Neuronal stem cell (in vitro differentiated cells): Measurements from ENCODE around the gene PAQR5.
"Not testable (repeated sequence)": the region's sequence is repeated elsewhere in the genome, so short reads cannot be mapped to it uniquely, and the experiment has no call there.

Experiments
- DNase-seq: peaks from one replicate; pipeline ENCODE4 v3.0.0-alpha.2; 2013; ENCODE audit warnings: low spot score
- H2AFZ ChIP-seq: one replicate; pipeline ENCODE4 v1.6.1; 2013; ENCODE audit warnings: mild to moderate bottlenecking, low read length, inconsistent platforms
- H2AK5ac ChIP-seq: 2 replicates; pipeline ENCODE4 v1.6.1; 2013; ENCODE audit warnings: low read depth, mild to moderate bottlenecking, inconsistent platforms, low read length, moderate library complexity, mixed read lengths
- H2BK120ac ChIP-seq: 2 replicates; pipeline ENCODE4 v1.6.1; 2013; ENCODE audit warnings: low read depth, mild to moderate bottlenecking, inconsistent platforms, low read length, moderate library complexity, mixed read lengths
- H2BK12ac ChIP-seq: one replicate; pipeline ENCODE4 v1.6.1; 2013; ENCODE audit warnings: low read length, inconsistent platforms
- H2BK15ac ChIP-seq: 2 replicates; pipeline ENCODE4 v1.6.1; 2013; ENCODE audit warnings: mild to moderate bottlenecking, low read length, inconsistent platforms, mixed read lengths
- H2BK5ac ChIP-seq: one replicate; pipeline ENCODE4 v1.6.1; 2013; ENCODE audit warnings: inconsistent platforms, mild to moderate bottlenecking, low read length, moderate library complexity
- H3K14ac ChIP-seq: one replicate; pipeline ENCODE4 v1.6.1; 2013; ENCODE audit warnings: low read length, inconsistent platforms
- H3K18ac ChIP-seq: 2 replicates; pipeline ENCODE4 v1.6.1; 2013; ENCODE audit warnings: low read length, inconsistent platforms
- H3K23ac ChIP-seq: 2 replicates; pipeline ENCODE4 v1.6.1; 2013; ENCODE audit warnings: low read depth, mild to moderate bottlenecking, mixed read lengths, low read length, inconsistent platforms; ENCODE audit not compliant: poor library complexity
- H3K27ac ChIP-seq: replicated peaks from 3 replicates; pipeline ENCODE4 v1.5.1; 2013; ENCODE audit warnings: low read length, inconsistent platforms
- H3K27me3 ChIP-seq, 3 experiments: 2 replicates each; pipeline ENCODE4 v1.6.1; 2013; ENCODE audit warnings: low read length in 3 of 3, mild to moderate bottlenecking in 2 of 3, inconsistent platforms in 1 of 3, low read depth in 1 of 3, mixed read lengths in 1 of 3, moderate library complexity in 1 of 3; ENCODE audit not compliant: control insufficient read depth in 3 of 3, insufficient read depth in 3 of 3
- H3K36me3 ChIP-seq, 2 donors: replicated peaks in 1 of 2; 2 replicates each; pipeline ENCODE4 v1.6.1; 2013; ENCODE audit warnings: low read length in 2 of 2; ENCODE audit not compliant: control insufficient read depth in 2 of 2, insufficient read depth in 2 of 2
- H3K4ac ChIP-seq: 2 replicates; pipeline ENCODE4 v1.6.1; 2013; ENCODE audit warnings: inconsistent platforms, mild to moderate bottlenecking, low read length, moderate library complexity
- H3K4me1 ChIP-seq, 2 donors: 1 replicate in 1 of 2; 2 replicates in 1 of 2; pipeline ENCODE4 v1.6.1; 2013; ENCODE audit warnings: low read length in 2 of 2, low read depth in 1 of 2; ENCODE audit not compliant: control insufficient read depth in 2 of 2, insufficient read depth in 1 of 2
- H3K4me2 ChIP-seq: one replicate; pipeline ENCODE4 v1.6.1; 2013; ENCODE audit warnings: mild to moderate bottlenecking, low read length, inconsistent platforms; ENCODE audit not compliant: insufficient read depth, poor library complexity, severe bottlenecking
- H3K4me3 ChIP-seq, 2 donors: 2 replicates each; pipeline ENCODE4 v1.5.1; 2013; ENCODE audit warnings: low read length in 2 of 2, mild to moderate bottlenecking in 2 of 2, inconsistent platforms in 1 of 2, moderate library complexity in 1 of 2
- H3K79me1 ChIP-seq: one replicate; pipeline ENCODE4 v1.6.1; 2013; ENCODE audit warnings: low read depth, mild to moderate bottlenecking, inconsistent platforms, low read length, moderate library complexity
- H3K9ac ChIP-seq: one replicate; pipeline ENCODE4 v1.6.1; 2013; ENCODE audit warnings: mild to moderate bottlenecking, low read depth, low read length, inconsistent platforms; ENCODE audit not compliant: poor library complexity
- H3K9me3 ChIP-seq, 2 donors: replicated peaks in 1 of 2; 2 replicates each; pipeline versions ENCODE3 to v1.6.1; 2013; ENCODE audit warnings: low read length in 2 of 2, mild to moderate bottlenecking in 2 of 2, inconsistent platforms in 1 of 2, low read depth in 1 of 2, mixed read lengths in 1 of 2, moderate library complexity in 1 of 2; ENCODE audit not compliant: control insufficient read depth in 2 of 2, insufficient read depth in 1 of 2
- H4K8ac ChIP-seq: one replicate; pipeline ENCODE4 v1.6.1; 2013; ENCODE audit warnings: low read depth, mild to moderate bottlenecking, inconsistent platforms, low read length, moderate library complexity
- H4K91ac ChIP-seq: one replicate; pipeline ENCODE4 v1.6.1; 2013; ENCODE audit warnings: low read length, low read depth, mild to moderate bottlenecking, inconsistent platforms; ENCODE audit not compliant: poor library complexity
- WGBS, 2 donors: extraction: QIAGEN DNeasy Blood & Tissue Kit; methylation state at CpG; one replicate each; pipeline ENCODE4 v1.1.7; 2013; ENCODE audit warnings: missing lambda C conversion rate in 2 of 2, mixed read lengths in 1 of 2; ENCODE audit not compliant: insufficient read length in 2 of 2, insufficient replicate concordance in 1 of 2; ENCODE audit errors: extremely low coverage in 2 of 2; 5-methylcytosine and 5-hydroxymethylcytosine counted together

PAQR5 gene

DNA sequence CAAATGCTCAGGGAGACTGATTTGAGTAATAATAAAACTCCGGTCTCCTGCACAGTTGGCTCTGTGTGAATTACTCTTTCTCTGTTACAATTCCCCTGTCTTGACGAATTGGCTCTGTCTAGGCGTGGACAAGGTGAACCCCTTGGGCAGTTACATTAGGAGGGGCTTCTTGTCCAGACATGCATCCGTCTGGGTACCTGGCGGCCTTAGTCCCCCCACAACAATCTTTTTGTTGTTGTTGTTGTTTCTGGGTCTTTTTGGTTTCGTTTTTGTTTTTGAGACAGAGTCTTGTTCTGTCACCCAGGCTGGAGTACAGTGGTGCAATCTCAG is 40.5 kb downstream of the PAQR5 start:
- not testable (repeated sequence) for H2AFZ ChIP-seq, H3K36me3 ChIP-seq, H3K4me2 ChIP-seq, H3K9ac ChIP-seq, H2BK15ac ChIP-seq, H4K8ac ChIP-seq, H3K4ac ChIP-seq, DNase-seq, H3K23ac ChIP-seq, H2BK120ac ChIP-seq, H3K14ac ChIP-seq, H2BK5ac ChIP-seq, H3K9me3 ChIP-seq, H2AK5ac ChIP-seq, H3K18ac ChIP-seq, H3K4me1 ChIP-seq, H2BK12ac ChIP-seq, H3K4me3 ChIP-seq, H4K91ac ChIP-seq, H3K27ac ChIP-seq, H3K79me1 ChIP-seq
- no CpG with 5 or more reads among the region's 6 CpGs for WGBS, 2 donors
- H3K27me3 ChIP-seq = peaks cover 0 to 16% (median 0%) of the 10 kb centered on the region in 3 experiments

DNA sequence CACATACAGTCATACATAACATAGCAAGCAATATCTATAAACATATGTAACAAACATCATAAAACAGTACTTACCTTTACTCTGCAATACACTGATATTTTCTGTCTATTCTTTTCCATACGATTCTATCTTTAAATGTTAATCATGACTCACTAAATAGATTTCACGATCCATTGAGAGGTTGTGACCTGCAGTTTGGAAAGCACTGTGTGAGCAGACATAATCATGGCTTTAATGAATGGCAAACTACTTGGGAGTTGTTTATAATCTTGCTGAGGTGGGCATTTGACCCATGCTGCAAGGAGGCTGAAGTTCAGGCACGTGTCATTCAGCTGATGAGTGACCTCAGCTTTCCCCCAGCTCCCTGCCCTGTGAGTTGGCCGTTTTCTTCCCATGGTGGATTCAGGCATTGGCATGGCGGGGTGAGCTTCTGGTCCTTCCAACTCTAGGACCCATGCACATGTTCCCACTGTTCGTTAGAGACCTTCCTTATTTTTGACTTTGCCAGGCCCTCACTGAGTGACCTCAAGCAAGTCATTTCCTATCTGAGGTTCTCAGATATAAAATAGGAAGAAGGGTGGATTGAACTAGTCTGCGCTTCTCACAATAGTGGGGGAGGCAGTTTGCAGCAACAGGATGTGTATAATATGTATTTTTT is 41.7 kb downstream of the PAQR5 start:
- Histone ChIP-seq H2BK15ac (no peak overlapping the region), H3K18ac (no peak overlapping the region), H3K4me1 (peaks cover 0 to 4% of the 10 kb centered on the region in 2 donors), H3K4ac (no peak overlapping the region), H2AK5ac (no peak overlapping the region), H2AFZ (no peak overlapping the region), H4K8ac (peak overlapping the region; percentile 29), H3K9ac (no peak overlapping the region), H3K79me1 (no peaks in the 10 kb centered on the region), H3K23ac (no peak overlapping the region), H3K27me3 (peaks cover 0 to 18% (median 0%) of the 10 kb centered on the region in 3 experiments), H2BK120ac (no peak overlapping the region), H3K9me3 (no peaks in the 10 kb centered on the region), H3K4me2 (no peak overlapping the region), H3K14ac (no peak overlapping the region), H3K27ac (no peak overlapping the region), H2BK12ac (no peak overlapping the region), H3K36me3 (no peaks in the 10 kb centered on the region), H2BK5ac (no peak overlapping the region), H4K91ac (no peak overlapping the region), H3K4me3 (no peak overlapping the region)
- DNase-seq = no peak
- WGBS, 2 donors = no CpG with 5 or more reads among the region's 7 CpGs

DNA sequence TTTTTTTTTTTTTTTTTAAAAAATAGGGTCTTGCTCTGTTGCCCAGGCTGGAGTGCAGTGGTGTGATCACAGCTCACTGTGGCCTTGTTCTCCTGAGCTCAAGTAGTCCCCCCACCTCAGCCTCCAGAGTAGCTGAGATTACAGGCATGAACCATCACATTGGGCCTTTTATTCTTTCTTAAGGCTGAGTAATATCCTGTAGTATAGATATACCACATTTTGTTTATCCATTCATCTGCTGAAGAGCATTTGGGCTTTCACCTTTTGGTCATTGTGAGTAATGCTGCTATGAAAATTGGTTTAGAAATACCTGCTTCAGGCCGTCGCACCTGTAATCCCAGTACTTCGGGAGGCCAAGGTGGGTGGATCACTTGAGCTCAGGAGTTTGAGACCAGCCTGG is 42.6 kb downstream of the PAQR5 start:
- H2BK5ac ChIP-seq = no peak overlapping the region
- peaks cover 0 to 4% of the 10 kb centered on the region in 2 donors for H3K4me1 ChIP-seq
- H2BK15ac ChIP-seq = no peak overlapping the region
- no peak overlapping the region for H3K4me2 ChIP-seq
- no peaks in the 10 kb centered on the region for H3K36me3 ChIP-seq
- H3K79me1 ChIP-seq = no peaks in the 10 kb centered on the region
- H2AK5ac ChIP-seq = no peak overlapping the region
- no peak overlapping the region for H3K4me3 ChIP-seq
- no peak overlapping the region for H2BK12ac ChIP-seq
- H3K27ac ChIP-seq = no peak overlapping the region
- H2AFZ ChIP-seq = no peak overlapping the region
- no peak overlapping the region for H3K18ac ChIP-seq
- no CpG with 5 or more reads among the region's 3 CpGs for WGBS, 2 donors
- H3K27me3 ChIP-seq = peaks cover 0 to 20% (median 0%) of the 10 kb centered on the region in 3 experiments
- no peak overlapping the region for H4K91ac ChIP-seq
- H3K14ac ChIP-seq = no peak overlapping the region
- no peaks in the 10 kb centered on the region for H3K9me3 ChIP-seq
- H3K9ac ChIP-seq = no peak overlapping the region
- H4K8ac ChIP-seq = no peak overlapping the region
- no peak overlapping the region for H2BK120ac ChIP-seq
- no peak for DNase-seq
- no peak overlapping the region for H3K23ac ChIP-seq
- H3K4ac ChIP-seq = no peak overlapping the region

DNA sequence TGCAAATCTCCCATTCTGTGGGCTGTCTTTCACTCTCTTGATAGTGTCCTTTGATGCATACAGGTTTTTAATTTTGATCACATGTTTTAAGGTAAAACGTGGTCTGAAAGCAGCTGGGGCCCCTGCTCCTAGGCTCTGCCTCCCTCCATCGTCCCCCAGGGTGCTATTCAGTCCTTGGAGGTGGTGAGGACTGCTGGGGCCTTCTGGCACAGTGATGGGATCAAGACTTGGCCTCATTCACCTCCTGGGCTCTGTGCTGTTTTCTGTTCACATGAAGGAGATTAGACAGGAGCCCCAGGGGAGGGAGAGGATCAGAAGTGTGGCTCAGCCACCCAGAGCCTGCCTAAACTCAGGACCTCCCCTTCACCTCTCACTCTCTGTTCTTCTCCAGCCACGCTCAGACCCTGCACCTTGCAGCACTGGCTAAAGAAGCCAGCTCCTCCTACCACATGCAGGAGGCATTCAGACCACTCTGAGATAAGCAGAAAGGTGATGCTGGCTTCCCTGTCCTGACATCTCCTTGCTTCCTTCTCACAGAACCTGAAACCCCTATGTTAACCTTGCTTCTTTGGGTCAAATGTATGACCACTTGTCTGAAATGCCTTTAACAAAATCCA is 43.9 kb downstream of the PAQR5 start:
- H3K4ac ChIP-seq = no peak overlapping the region
- H3K14ac ChIP-seq = no peak overlapping the region
- peaks cover 0 to 20% (median 0%) of the 10 kb centered on the region in 3 experiments for H3K27me3 ChIP-seq
- no peak overlapping the region for H2BK12ac ChIP-seq
- no peaks in the 10 kb centered on the region for H3K36me3 ChIP-seq
- WGBS, 2 donors = no CpG with 5 or more reads among the region's 3 CpGs
- no peak overlapping the region for H2BK15ac ChIP-seq
- no peak overlapping the region for H3K18ac ChIP-seq
- peaks cover 0 to 4% of the 10 kb centered on the region in 2 donors for H3K4me1 ChIP-seq
- no peak overlapping the region for H3K23ac ChIP-seq
- no peak overlapping the region for H4K91ac ChIP-seq
- no peak overlapping the region for H3K27ac ChIP-seq
- H3K4me3 ChIP-seq = no peak overlapping the region
- H3K4me2 ChIP-seq = no peak overlapping the region
- H2AFZ ChIP-seq = no peak overlapping the region
- H2BK120ac ChIP-seq = no peak overlapping the region
- no peaks in the 10 kb centered on the region for H3K79me1 ChIP-seq
- no peak for DNase-seq
- H2AK5ac ChIP-seq = no peak overlapping the region
- H3K9ac ChIP-seq = no peak overlapping the region
- H3K9me3 ChIP-seq = no peaks in the 10 kb centered on the region
- no peak overlapping the region for H4K8ac ChIP-seq
- no peak overlapping the region for H2BK5ac ChIP-seq
